HG03196 (cell line): ENCODE data around the gene PAX5.

Source experiments
- ATAC-seq: cut with Tn5 transposase; IDR thresholded peaks from one replicate; pipeline ENCODE4 v1.9.1; 2021; ENCODE audit not compliant: unreplicated experiment

Gene PAX5

GRCh38 chr9:36865731-36866635, 168.1 kb downstream of the PAX5 start:
- no peak for ATAC-seq

- no peak for ATAC-seq
Measured at GRCh38 chr9:36864491-36865410, 169.3 kb downstream of the PAX5 start.

GRCh38 chr9:36862206-36863145, 171.6 kb downstream of the PAX5 start:
- no peak for ATAC-seq

- no peak for ATAC-seq
Measured at GRCh38 chr9:36861528-36862205, 172.4 kb downstream of the PAX5 start.

- ATAC-seq: no peak
Measured at GRCh38 chr9:36858805-36859375, 175.2 kb downstream of the PAX5 start.

- peak; percentile 49 for ATAC-seq
Measured at GRCh38 chr9:36855448-36856315, 178.4 kb downstream of the PAX5 start.

GRCh38 chr9:36854751-36855150, 179.3 kb downstream of the PAX5 start:
- no peak for ATAC-seq

GRCh38 chr9:36854034-36854433, 180.0 kb downstream of the PAX5 start:
- no peak for ATAC-seq

GRCh38 chr9:36853233-36853632, 180.8 kb downstream of the PAX5 start:
- no peak for ATAC-seq

GRCh38 chr9:36849943-36850342, 184.1 kb downstream of the PAX5 start:
- no peak for ATAC-seq

- no peak for ATAC-seq
Measured at GRCh38 chr9:36848946-36849345, 185.1 kb downstream of the PAX5 start.

GRCh38 chr9:36847781-36848673, 186.0 kb downstream of the PAX5 start:
- ATAC-seq: no peak

- ATAC-seq: no peak
Measured at GRCh38 chr9:36846621-36847020, 187.4 kb downstream of the PAX5 start.

GRCh38 chr9:36845844-36846243, 188.2 kb downstream of the PAX5 start:
- ATAC-seq: no peak

GRCh38 chr9:36844961-36845360, 189.1 kb downstream of the PAX5 start:
- no peak for ATAC-seq

- no peak for ATAC-seq
Measured at GRCh38 chr9:36843964-36844363, 190.1 kb downstream of the PAX5 start.

- no peak for ATAC-seq
Measured at GRCh38 chr9:36842560-36843530, 191.2 kb downstream of the PAX5 start.
